Natural killer cell (primary cell): ENCODE measurements around the gene CSF2RB. TPM values are rescaled to one million over a fixed set of nuclear protein-coding genes. Genes with fewer than 3 reads are reported as not detected.

Experiments
- ATAC-seq, 3 donors: fragments of 150-1000 bp in 2 of 3; fragments of 200-7000 bp in 1 of 3; cut with Tn5 transposase; 1 replicate in 1 of 3; 2 replicates in 2 of 3; pipeline ENCODE4 v1.10.0; 2021; ENCODE audit warnings: mild to moderate bottlenecking in 2 of 3, moderate library complexity in 2 of 3
- DNase-seq, 2 donors: peaks; one replicate each; pipeline versions ENCODE4 v3.0.0 to v3.0.0-alpha.2; 2013 to 2021; ENCODE audit warnings: mixed read lengths in 1 of 2
- H3K27ac ChIP-seq: one replicate; pipeline ENCODE4 v1.5.1; 2013; ENCODE audit warnings: mild to moderate bottlenecking, low read length
- H3K27me3 ChIP-seq: one replicate; pipeline ENCODE4 v1.6.1; 2013; ENCODE audit warnings: low read length; ENCODE audit not compliant: control insufficient read depth, insufficient read depth
- H3K36me3 ChIP-seq: one replicate; pipeline ENCODE4 v1.6.1; 2013; ENCODE audit warnings: low read length; ENCODE audit not compliant: control insufficient read depth, insufficient read depth
- H3K4me1 ChIP-seq: one replicate; pipeline ENCODE4 v1.6.1; 2013; ENCODE audit warnings: low read length; ENCODE audit not compliant: control insufficient read depth, insufficient read depth
- H3K4me3 ChIP-seq: one replicate; pipeline ENCODE4 v1.5.1; 2013; ENCODE audit warnings: low read length
- H3K9me3 ChIP-seq: one replicate; pipeline ENCODE4 v1.6.1; 2013; ENCODE audit warnings: low read length; ENCODE audit not compliant: control insufficient read depth, insufficient read depth
- H3K27ac Mint-ChIP-seq, 2 donors: one replicate each; pipeline ENCODE4 v1.8.0; 2022; ENCODE audit warnings: mild to moderate bottlenecking in 2 of 2, mixed read lengths in 2 of 2, moderate library complexity in 1 of 2
- H3K27me3 Mint-ChIP-seq, 2 donors: one replicate each; pipeline ENCODE4 v1.8.0; 2022; ENCODE audit warnings: low read depth in 2 of 2, mixed read lengths in 2 of 2
- H3K36me3 Mint-ChIP-seq: one replicate; pipeline ENCODE4 v1.8.0; 2022; ENCODE audit warnings: mixed read lengths
- H3K4me1 Mint-ChIP-seq, 2 donors: one replicate each; pipeline ENCODE4 v1.8.0; 2022; ENCODE audit warnings: mixed read lengths in 2 of 2
- H3K4me3 Mint-ChIP-seq: one replicate; pipeline ENCODE4 v1.8.0; 2022; ENCODE audit warnings: mild to moderate bottlenecking, moderate library complexity, mixed read lengths
- H3K9me3 Mint-ChIP-seq, 2 donors: one replicate each; pipeline ENCODE4 v1.8.0; 2022; ENCODE audit warnings: mixed read lengths in 2 of 2
- WGBS: methylation state at CpG from one replicate; pipeline ENCODE4 v1.1.7; 2013; ENCODE audit warnings: missing lambda C conversion rate; ENCODE audit not compliant: insufficient coverage; 5-methylcytosine and 5-hydroxymethylcytosine counted together
- intact Hi-C: fragments of 100-400 bp; cut with micrococcal nuclease; formaldehyde crosslinking; loops from one replicate; pipeline ENCODE4 v1.14.2; 2022
- total RNA-seq, 4 donors: library from RNA; stranded (reverse); fragments of 120-200 nt in 1 of 4; gene quantifications; one replicate each; pipeline versions ENCODE4 v1.2.3 to v1.2.4, GENCODE V29; 2013 to 2022
- TF ChIP-seq, protein P1 (sequence below): fragments of 200-600 bp; IDR thresholded peaks from one replicate; pipeline ENCODE4 v1.8.0; 2022; ENCODE audit warnings: antibody characterized with exemption

The CSF2RB gene
- total RNA-seq, 3 donors from 2014 or later (not counting 1 experiment from before 2014, with no cell fraction given): 3.8 to 274 (median 8.2) TPM

DNA sequence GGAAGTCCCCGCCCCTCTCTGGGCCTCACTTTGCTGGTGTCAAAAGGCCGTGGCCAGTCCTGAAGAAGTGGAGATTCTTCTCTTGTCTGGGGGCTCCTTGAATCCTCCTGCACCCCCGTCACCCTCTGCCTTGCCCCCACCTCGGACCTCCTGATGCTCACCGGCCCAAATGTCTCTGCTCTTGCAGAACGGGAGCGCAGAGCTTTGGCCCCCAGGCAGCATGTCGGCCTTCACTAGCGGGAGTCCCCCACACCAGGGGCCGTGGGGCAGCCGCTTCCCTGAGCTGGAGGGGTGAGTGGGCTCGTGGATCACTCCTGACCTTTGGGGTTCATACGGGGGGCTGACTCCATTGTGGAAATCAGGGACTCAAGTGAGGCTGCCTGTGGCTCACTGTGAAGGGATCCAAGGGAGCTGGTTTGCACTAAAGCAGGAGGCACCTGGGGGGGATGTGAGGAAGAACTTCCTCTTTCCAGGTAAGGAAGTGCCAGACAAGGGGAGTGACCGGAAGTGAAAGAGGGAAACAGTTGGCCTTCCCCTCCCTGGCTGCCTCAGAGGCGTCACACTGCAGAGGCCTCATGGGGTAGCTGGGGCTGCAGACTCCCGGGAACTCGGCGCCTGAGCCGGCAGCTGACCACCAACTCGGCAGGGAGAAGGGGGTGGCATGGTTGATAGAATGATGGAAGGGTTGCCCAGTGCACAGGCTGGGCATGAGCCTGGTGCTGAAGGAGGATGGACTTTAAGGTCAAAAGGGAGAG is 23.1 kb downstream of the CSF2RB start:
- H3K27me3 Mint-ChIP-seq: peaks cover 7 to 15% of the 10 kb centered on the region in 2 donors
- intact Hi-C loops: no loop called here
- no peaks in the 10 kb centered on the region for H3K9me3 Mint-ChIP-seq
- Histone ChIP-seq H3K27ac (no peak overlapping the region), H3K4me3 (no peak overlapping the region), H3K27me3 (no peaks in the 10 kb centered on the region), H3K4me1 (peaks cover 6% of the 10 kb centered on the region), H3K36me3 (no peaks in the 10 kb centered on the region), H3K9me3 (no peaks in the 10 kb centered on the region)
- H3K36me3 Mint-ChIP-seq: no peaks in the 10 kb centered on the region
- ATAC-seq (no peak), DNase-seq (no peak)
- H3K4me3 Mint-ChIP-seq: no peak overlapping the region
- peaks cover 0 to 7% of the 10 kb centered on the region in 2 donors for H3K4me1 Mint-ChIP-seq
- whole genome bisulfite sequencing: 85% methylated on average over 20 of the region's 20 CpGs
- no peak overlapping the region for H3K27ac Mint-ChIP-seq
- TF ChIP-seq, protein P1, sequence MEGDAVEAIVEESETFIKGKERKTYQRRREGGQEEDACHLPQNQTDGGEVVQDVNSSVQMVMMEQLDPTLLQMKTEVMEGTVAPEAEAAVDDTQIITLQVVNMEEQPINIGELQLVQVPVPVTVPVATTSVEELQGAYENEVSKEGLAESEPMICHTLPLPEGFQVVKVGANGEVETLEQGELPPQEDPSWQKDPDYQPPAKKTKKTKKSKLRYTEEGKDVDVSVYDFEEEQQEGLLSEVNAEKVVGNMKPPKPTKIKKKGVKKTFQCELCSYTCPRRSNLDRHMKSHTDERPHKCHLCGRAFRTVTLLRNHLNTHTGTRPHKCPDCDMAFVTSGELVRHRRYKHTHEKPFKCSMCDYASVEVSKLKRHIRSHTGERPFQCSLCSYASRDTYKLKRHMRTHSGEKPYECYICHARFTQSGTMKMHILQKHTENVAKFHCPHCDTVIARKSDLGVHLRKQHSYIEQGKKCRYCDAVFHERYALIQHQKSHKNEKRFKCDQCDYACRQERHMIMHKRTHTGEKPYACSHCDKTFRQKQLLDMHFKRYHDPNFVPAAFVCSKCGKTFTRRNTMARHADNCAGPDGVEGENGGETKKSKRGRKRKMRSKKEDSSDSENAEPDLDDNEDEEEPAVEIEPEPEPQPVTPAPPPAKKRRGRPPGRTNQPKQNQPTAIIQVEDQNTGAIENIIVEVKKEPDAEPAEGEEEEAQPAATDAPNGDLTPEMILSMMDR: no peak

DNA sequence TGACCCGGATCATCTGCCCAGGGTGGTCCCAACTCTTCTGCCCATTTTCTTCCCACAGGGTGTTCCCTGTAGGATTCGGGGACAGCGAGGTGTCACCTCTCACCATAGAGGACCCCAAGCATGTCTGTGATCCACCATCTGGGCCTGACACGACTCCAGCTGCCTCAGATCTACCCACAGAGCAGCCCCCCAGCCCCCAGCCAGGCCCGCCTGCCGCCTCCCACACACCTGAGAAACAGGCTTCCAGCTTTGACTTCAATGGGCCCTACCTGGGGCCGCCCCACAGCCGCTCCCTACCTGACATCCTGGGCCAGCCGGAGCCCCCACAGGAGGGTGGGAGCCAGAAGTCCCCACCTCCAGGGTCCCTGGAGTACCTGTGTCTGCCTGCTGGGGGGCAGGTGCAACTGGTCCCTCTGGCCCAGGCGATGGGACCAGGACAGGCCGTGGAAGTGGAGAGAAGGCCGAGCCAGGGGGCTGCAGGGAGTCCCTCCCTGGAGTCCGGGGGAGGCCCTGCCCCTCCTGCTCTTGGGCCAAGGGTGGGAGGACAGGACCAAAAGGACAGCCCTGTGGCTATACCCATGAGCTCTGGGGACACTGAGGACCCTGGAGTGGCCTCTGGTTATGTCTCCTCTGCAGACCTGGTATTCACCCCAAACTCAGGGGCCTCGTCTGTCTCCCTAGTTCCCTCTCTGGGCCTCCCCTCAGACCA is 24.0 kb downstream of the CSF2RB start:
- Histone ChIP-seq H3K4me3 (no peak overlapping the region), H3K36me3 (no peaks in the 10 kb centered on the region), H3K27ac (no peak overlapping the region), H3K9me3 (no peaks in the 10 kb centered on the region), H3K27me3 (no peaks in the 10 kb centered on the region), H3K4me1 (peaks cover 6% of the 10 kb centered on the region)
- WGBS: 88% methylated on average over 14 of the region's 14 CpGs
- peaks cover 11 to 17% of the 10 kb centered on the region in 2 donors for H3K27me3 Mint-ChIP-seq
- peaks cover 0 to 7% of the 10 kb centered on the region in 2 donors for H3K4me1 Mint-ChIP-seq
- H3K27ac Mint-ChIP-seq: no peak overlapping the region
- intact Hi-C loops: no loop called here
- no peak overlapping the region for H3K4me3 Mint-ChIP-seq
- DNase-seq: no peak
- no peak for ATAC-seq
- H3K36me3 Mint-ChIP-seq: no peaks in the 10 kb centered on the region
- TF ChIP-seq, protein P1: no peak
- no peaks in the 10 kb centered on the region for H3K9me3 Mint-ChIP-seq

DNA sequence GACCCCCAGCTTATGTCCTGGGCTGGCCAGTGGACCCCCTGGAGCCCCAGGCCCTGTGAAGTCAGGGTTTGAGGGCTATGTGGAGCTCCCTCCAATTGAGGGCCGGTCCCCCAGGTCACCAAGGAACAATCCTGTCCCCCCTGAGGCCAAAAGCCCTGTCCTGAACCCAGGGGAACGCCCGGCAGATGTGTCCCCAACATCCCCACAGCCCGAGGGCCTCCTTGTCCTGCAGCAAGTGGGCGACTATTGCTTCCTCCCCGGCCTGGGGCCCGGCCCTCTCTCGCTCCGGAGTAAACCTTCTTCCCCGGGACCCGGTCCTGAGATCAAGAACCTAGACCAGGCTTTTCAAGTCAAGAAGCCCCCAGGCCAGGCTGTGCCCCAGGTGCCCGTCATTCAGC is 24.6 kb downstream of the CSF2RB start:
- no peaks in the 10 kb centered on the region for H3K36me3 ChIP-seq
- Mint-ChIP-seq H3K4me3 (no peak overlapping the region), H3K27me3 (peaks cover 12 to 17% of the 10 kb centered on the region in 2 donors), H3K9me3 (no peaks in the 10 kb centered on the region), H3K4me1 (peaks cover 0 to 7% of the 10 kb centered on the region in 2 donors), H3K36me3 (no peaks in the 10 kb centered on the region), H3K27ac (no peak overlapping the region)
- no peak overlapping the region for H3K27ac ChIP-seq
- WGBS: 89% methylated on average over 12 of the region's 12 CpGs
- H3K4me1 ChIP-seq: peaks cover 6% of the 10 kb centered on the region
- H3K27me3 ChIP-seq: no peaks in the 10 kb centered on the region
- H3K4me3 ChIP-seq: no peak overlapping the region
- ATAC-seq (no peak), DNase-seq (no peak)
- TF ChIP-seq, protein P1: no peak
- H3K9me3 ChIP-seq: no peaks in the 10 kb centered on the region
- intact Hi-C loops: no loop called here
